Stimulated activated CD4-positive, alpha-beta T cell treated with anti-CD3 and anti-CD28 coated beads, Interleukin-2, amount 100 ng/mL, for 4 hours (primary cell): ENCODE measurements around the gene PNCK.

Experiments
- DNase-seq: peaks from one replicate; pipeline ENCODE4 v3.0.0-alpha.2; 2020; ENCODE audit warnings: low read depth

The PNCK gene

DNA sequence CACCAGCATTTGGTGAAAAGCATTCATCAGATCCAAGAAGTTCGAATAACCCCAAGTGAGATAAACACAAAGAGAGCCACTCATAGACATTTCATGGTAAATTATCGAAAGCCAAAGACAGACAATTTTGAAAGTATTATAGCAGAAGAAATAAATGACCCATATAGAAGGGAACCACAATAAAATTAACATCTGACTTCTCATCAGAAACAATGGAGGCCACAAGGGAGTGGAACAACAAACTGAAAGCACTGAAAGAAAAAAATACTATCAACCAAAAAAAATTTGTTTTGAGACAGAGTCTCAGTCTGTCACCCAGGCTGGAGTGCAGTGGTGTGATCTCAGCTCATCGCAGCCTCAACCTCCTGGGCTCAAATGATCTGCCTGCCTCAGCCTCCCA lies 14.3 kb downstream of the PNCK start:
- no peak for DNase-seq

DNA sequence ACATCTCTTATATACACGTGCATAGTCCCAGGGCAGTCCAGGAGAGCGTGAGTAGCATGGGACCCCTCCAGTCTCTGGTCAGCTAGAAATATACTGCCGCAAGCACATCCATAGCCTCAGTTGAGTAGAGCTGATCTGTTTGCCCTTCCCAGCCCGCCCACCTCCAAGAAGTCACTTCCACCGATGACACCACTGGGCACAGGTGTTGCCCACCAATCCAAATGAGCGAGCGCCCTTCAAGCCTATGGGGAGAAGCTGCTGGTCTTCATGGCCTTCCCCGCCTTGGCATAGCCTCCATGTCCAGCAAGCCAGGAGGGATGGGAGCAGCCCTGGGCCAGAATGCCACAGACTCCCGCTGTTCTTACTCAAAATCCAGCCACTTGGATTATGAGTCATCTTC lies 16.5 kb downstream of the PNCK start:
- DNase-seq = no peak

DNA sequence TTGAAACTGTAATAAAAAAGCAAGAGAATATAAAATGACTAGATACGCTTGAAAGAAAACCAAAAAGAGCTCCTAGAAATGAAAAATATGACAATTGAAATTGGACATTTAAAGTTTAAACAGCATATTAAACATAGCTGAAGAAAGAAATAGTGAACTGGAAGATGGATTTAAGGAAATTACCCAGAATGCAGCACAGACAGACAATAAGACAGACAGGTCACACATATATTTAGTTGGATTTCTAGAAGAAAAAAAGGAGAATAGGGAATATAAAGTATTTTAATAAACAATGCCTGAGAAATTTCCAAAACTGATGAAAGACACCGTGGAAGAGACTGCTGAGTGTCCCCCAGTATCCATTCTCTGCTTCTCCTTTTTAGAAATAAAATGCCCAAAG lies 20.1 kb downstream of the PNCK start:
- DNase-seq = no peak

DNA sequence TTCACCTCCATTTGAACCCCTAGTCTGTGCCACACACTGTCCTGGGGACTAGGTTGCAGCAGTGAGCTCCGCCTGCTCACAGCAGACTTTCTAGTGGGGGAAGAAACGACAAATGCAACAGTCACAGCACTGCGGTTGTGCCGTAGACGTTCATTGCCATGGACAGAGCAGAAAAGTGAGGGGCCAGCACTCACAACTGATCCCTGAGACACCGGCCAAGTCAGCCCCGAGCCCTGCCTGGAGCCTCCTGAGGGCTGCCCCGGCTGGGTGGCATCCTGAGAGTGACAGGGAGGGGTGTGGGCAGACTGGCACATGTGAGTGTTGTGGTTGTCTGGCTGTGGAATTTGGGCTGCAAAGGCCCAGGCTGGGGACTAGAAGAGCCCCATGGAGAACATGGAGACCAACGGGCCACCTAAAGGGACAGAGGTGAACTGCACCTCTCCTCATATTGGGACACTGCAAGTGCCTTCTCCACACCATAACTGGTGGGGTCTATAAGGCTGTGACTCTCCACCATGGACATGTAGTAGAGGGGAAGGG lies 22.0 kb downstream of the PNCK start:
- no peak for DNase-seq

DNA sequence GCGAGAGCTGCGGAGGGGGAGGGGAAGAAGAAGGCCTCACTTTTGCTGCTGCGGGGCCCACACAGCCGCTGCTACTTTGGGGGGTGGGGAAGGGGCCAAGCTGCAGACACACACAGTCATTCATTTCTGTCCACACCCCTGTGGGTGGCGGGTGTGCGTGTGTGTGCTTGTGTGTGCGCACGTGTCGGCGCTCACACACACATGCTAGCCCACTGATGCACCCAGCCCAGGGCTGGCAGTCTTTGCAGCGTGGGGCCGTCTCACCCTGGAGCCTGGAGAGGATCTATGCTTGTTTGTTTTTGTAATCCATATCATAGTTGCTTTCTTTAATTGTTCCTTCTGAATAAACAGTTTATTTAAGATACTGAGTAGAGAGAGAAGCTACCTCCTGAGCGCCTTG lies 22.7 kb downstream of the PNCK start:
- DNase-seq = no peak

DNA sequence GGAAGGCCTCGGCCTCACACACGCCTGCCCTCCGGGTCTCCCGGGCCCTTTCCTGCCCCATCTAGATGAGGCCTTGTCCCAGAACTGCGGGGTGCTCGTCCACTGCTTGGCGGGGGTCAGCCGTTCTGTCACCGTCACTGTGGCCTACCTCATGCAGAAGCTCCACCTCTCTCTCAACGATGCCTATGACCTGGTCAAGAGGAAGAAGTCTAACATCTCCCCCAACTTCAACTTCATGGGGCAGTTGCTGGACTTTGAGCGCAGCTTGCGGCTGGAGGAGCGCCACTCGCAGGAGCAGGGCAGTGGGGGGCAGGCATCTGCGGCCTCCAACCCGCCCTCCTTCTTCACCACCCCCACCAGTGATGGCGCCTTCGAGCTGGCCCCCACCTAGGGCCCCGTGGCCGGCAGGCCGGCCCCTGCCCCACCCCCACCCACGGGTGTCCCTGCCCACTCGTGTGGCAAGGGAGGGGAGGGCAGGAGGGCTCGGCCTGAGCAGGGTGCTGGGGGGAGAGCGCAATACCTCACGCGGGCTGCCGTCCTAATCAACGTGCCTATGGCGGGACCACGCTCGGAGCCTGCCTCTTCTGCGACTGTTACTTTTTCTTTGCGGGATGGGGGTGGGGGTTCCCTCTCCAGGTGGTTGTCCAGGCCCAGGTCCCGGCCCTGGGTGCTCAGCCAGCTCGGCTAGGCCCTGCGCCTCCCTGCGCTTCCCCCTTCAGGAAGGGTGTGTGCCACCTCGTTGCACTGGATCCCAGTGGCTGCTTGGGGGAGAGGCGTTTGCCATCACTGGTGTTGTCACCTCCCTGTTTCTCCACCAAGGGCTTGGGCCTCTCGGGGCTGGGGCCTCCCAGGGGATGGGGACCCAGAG lies 23.5 kb downstream of the PNCK start:
- DNase-seq = no peak

DNA sequence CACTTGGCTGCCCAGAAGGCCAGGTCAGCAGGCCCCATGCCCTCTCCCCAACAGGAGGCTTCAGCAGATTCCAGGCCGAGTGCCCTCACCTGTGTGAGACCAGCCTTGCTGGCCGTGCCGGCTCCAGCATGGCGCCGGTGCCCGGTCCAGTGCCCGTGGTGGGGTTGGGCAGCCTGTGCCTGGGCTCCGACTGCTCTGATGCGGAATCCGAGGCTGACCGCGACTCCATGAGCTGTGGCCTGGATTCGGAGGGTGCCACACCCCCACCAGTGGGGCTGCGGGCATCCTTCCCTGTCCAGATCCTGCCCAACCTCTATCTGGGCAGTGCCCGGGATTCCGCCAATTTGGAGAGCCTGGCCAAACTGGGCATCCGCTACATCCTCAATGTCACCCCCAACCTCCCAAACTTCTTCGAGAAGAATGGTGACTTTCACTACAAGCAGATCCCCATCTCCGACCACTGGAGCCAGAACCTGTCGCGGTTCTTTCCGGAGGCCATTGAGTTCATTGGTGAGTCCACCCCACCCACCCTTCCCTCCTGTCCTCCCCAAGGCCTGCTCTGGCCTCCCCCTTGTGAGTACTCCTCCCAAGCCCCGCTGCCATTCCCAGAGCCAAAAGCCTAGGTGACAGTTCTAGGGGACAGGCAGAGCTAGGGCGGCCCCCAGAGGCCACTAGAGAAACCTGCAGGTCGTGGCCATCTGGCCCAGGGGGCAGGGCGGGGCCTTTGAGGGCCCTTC lies 24.3 kb downstream of the PNCK start:
- DNase-seq = no peak

DNA sequence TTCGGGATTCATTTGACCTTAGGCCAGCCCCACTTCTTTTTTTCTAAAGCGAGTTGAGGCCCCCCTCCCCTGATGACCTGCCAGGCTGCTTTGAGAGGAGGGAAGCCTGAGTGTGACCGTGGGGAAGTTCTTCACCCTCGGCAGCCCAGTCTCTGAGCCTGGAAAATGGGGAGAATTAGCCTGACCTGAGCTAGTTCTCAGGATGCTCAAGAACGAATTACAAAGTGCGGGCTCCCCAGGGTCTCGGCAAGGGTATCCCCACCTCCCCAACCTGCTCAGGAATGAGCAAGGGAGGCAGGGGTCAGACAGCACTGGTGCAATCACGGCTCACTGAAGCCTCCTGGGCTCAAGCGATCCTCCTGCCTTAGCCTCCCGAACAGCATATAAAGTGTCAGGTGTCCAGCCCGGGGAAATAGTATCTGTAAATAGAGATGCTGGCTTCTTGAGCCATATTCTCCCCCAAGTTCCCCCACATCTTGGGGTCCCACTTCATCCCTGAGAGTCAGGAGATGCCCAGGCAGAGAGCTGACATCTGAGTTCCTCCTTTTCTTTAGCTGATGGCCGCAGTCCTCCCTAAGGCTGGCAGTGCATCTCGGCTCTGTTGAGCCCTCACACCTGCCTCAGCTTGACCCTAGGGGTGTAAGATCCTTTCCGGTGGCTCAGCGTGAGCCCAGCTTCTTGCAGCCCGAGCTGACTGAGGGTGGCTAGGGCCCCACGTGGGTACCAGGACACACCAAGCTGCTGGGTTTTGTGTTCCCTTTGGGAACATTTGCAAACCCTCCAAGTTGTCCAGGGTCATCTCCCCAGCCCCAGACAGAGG lies 25.0 kb downstream of the PNCK start:
- no peak for DNase-seq

DNA sequence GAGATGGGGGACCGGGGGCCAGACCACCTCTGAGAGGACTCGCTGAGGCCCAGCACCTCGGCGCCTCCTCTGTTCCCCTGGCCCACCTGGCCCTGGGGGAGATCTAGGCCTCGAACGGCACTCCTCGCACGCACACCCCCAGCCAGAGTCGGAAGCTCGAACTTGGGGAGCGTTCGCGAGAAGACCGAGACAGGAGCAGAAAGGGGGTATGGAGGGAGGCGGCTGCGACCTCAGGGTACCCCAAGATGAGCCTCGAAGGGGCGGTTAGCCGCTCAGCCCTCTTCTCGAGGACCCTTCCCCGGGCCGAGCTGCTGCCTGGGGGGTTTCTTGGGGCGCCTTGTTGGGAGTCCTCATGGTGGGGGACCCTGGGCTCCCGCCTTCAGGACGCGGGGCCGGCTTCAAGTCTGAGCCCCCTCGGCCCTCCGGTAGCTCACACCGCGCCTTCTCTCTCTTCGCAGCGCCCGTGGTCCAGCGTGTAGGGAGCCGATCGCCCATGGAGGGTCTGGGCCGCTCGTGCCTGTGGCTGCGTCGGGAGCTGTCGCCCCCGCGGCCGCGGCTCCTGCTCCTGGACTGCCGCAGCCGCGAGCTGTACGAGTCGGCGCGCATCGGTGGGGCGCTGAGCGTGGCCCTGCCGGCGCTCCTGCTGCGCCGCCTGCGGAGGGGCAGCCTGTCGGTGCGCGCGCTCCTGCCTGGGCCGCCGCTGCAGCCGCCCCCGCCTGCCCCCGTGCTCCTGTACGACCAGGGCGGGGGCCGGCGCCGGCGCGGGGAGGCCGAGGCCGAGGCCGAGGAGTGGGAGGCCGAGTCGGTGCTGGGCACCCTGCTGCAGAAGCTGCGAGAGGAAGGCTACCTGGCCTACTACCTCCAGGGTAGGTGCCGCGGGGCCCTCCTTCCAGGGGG lies 25.9 kb downstream of the PNCK start:
- no peak for DNase-seq

DNA sequence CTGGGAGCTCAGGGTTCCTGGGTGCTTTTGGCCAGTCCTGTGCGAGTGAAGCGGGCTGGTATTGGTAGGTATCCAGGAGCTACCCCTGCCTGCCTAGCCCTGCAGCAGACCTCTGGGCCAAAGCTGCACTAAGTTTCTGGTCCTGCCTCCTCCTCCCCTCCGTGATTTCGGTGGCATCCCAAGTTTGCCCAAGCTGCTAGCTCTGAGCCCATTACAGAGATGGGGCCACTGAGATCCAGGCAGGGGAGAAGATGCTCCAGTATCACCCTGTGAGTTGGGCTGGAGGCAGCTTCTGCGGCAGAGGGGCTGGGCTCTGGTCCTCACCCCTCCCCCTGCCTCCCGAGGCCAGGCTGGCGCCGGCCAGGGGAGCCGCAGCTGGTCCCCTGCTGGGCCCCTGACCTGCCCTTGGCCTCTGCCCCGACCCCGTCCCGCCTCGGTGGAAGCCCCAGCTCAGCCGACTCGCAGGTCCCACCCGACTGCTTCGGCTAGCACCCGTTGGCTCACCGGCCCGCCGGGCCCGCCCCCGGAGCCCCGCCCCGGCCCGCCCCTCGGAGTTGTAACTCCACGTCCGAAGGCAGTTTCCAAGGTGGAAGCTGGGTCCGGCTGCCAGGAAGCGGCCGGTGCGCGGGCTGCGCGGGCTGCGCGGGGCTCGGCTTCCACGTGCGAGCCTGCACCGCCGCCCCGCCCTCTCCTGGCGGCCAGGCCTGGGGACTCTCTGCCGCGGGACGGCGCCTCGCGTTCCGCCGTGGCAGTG lies 26.8 kb downstream of the PNCK start, which contains the start of gene DUSP9:
DUSP9 (plus strand) TSS at position 584 of the 754 bp plus-strand sequence. CDS start 751 bp downstream, outside the sequence.
- no peak for DNase-seq

DNA sequence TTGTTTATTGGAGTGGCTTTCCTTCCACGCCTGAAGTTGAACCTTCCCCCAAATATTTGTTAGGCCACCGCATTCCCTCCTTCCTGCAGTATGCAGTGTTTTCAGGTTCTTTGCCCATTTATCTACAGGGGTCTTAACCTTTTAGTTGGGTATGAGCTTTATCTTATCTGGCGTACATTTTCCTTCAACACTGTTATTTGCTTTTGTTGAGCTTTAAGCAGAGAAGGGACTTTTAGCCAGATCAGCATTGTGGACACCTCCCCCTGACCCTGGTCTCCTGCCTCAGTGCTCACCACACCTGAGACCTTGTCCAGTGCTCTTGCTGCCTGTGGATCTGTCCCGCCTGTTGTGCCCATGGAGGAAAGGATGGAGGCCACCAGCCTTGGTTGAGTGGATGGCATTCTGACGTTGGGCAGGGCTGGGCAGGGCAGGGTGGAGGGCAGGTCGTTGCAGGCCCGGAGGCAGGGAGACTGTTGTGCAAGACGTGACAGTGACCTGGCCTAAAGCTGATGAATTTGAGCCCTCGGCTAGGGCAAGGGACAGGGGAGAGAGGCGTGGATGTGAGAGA lies 27.6 kb downstream of the PNCK start:
- no peak for DNase-seq

DNA sequence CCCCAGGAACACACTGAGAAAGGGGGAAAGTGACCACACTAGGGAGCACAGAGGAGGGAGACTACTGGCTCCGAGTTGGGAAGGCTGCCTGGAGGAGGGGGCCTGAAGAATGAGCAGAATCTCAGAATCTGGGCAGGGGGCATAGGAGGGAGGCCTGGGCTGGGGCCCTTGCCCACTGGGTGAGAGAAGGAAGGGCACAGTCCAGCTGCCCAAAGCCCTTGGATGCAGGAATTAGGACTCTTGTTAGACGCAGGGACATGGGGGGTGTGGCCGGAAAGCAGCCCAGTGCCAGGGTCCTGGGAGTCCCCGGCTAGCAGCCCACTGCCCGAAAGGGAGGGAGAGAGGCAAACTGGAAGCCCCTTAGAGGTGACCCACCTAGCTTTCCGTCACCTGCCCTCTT lies 28.5 kb downstream of the PNCK start:
- no peak for DNase-seq

DNA sequence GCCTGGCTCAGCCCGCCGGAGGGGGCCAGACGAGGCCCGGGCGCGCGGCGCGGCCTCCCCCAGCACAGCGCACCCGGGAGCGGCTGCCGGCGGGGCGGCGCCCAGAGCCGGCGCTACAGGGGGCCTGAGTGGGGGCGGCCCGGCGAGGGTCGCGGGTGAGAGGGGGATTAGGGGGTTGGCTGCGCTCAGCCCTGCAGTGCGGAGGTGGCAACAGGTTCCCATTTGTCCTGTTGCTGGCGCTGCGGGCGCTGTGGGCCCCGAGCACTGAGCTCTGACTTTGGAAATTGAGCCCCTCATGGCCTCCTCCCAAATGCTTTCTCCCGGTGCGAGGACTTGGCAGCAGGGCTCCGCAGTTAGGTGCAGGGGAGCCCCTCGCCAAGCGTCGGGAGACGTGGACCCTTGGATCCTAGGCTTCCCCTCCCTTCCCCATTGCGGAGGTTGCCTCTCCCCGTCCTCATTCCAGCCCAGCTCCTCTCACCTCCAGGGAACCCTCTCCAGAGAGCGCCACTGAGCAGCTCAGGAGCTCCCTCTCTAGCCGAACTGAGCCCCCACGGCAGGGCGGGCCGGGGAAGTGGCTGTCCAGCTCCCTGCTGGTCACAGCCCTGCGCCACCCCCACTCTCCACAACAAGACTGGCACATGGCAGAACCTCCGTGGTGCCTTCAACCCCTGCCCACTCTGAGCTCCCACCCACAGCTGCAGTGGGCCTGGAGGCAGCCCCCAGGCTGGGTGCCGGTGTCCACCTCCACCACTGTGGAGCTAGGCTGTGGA lies 29.1 kb downstream of the PNCK start:
- DNase-seq = no peak

DNA sequence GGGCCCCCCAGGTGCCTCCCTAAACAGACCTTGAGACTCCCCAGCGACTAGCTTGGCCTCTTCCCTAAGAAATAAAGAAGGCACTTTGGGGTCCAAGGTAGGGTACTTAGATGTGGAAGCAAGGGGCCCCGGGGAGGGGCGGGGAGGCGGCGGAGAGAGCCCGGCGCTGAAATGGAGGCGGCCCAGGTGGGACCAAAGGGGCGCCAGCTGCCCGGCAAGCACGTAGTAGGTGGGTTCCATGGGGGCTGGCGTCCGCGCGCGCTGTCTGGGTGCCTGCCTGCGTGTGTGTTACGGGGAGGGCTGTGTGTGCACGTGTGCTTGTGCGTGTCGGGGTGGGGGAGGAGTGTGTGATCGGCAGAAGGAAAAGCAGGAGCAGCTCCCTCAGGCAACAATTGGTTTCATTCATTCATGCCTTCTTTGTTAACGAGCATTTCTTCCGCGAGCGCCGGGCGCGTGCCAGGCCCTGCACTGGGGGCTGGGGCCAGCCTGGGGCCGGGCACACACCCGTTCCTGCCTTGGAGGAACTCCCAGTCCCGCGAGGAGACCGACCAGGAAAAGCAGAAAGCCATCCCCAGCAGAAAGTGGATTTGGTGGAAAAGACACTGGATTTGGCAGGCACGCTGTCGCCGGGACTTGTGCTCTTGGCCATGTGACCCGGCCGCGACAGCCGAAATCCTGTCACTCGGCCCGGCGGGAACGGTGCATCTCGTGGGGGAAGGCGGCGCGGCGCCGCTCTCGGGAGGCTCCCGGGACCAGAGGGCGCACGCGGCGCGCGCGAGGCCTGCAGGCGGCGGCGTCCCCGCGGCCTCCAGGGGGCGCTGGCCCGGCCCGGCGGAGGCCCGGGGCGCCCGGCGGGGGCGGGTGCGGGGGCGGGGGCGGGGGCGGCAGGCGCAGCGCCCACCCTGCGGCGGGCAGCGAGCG lies 29.9 kb downstream of the PNCK start:
- DNase-seq = no peak

DNA sequence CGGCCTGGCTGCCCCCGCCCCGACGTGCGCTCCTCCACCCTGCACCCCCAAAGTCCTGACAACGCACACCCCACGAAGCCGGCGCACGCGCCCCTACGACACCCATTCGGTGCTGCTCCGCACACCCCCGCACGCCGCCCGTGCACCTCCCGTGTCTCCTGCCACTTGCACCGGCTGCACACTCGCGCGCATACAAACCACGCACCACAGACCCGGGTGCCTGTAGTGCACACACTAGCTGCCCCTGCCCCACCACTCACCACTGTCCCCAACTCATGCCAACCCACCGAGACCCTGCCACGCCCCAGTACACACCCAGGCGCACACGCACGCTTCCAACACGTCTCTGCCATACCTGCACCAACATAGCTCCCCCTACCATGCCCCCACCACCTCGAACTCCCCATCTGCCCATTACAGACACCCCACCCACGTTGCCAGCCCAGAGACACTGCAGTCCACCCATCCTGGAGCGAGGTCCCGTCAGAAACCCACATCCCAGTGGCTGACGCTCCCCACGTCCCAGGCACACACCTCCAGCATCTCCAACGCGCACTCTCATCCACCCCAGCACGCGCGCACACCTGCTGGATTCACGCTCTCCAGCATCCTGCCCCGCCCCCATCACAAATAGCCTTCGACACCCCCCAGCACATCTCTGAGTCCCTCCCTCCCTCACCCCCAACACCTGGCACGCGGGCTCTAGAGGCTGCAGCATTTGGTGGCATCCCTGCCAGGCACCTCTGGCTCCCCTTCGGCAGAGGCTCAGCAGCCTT lies 30.8 kb downstream of the PNCK start:
- DNase-seq = no peak

DNA sequence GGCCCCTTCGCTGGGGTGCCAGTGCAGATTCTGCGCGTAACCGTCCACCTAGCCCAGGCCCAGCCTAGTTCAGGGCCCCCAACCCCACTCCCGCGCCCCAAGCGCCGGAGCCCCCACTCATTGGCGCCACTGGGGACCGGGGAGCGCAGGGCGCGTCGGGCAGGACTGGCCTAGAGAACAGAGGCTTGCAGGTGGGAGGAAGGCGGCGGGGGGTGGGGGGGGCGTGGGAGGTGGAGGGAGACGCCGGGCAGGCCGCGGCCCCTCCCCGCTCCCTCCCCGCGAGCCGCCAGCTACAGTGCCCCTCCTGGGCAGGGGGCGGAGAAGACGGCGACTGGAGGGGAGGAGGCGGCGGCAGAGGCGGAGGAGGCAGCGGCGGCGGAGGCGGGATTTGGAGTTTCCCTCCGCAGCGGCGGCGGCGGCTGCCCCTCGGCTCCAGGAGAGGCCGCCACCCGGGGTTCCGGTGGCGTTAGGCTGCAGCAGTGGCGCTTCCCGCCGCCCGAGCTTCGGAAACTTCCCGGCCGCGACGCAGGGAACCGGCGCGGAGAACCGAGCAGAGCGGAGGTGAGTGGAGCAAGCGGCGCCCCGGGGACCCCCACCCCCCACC lies 31.5 kb downstream of the PNCK start:
- DNase-seq = no peak

DNA sequence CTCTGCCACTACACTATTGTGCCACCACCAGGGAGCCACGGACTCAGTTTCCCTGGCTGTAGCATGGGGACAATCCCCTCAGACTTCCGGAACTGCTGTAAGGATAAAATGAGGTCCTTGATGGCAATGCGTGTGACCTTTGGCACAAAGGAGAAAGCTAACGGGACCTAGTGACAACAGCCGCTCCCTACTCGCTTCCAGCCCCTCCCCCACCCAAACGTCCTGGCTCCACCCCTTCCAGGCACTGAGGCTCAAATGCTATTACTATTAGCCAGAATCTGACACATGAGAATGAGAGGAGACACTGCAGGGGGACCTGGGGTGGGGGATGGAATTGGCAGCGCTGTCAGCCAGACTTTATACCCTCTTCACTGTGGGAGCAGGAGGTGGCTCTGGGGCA lies 32.0 kb downstream of the PNCK start:
- no peak for DNase-seq
